Suprapubic skin (tissue), 4 donors: ENCODE measurements around the gene THAP9. TPM values are rescaled to one million over a fixed set of nuclear protein-coding genes. Genes with fewer than 3 reads are reported as not detected.

ENCODE experiments used
- DNase-seq, 2 donors: peaks; one replicate each; pipeline ENCODE4 v3.0.0-alpha.2; 2019; ENCODE audit warnings: low spot score in 2 of 2
- H3K27ac ChIP-seq: fragments of 200-600 bp; sonication (generic); one replicate; pipeline ENCODE4 v1.5.1; 2019
- H3K27me3 ChIP-seq: fragments of 200-600 bp; sonication (generic); one replicate; pipeline ENCODE4 v1.5.1; 2019
- H3K36me3 ChIP-seq: fragments of 200-600 bp; sonication (generic); one replicate; pipeline ENCODE4 v1.5.1; 2019
- H3K4me1 ChIP-seq: fragments of 200-600 bp; sonication (generic); one replicate; pipeline ENCODE4 v1.5.1; 2019
- H3K4me3 ChIP-seq: fragments of 200-600 bp; sonication (generic); one replicate; pipeline ENCODE4 v1.5.1; 2019; ENCODE audit warnings: mild to moderate bottlenecking
- H3K9me3 ChIP-seq: fragments of 200-600 bp; sonication (generic); one replicate; pipeline ENCODE4 v1.5.1; 2019
- CTCF ChIP-seq, 2 donors: fragments of 200-600 bp in 1 of 2; fragments of 450-650 bp in 1 of 2; sonication (generic) in 1 of 2; IDR thresholded peaks; one replicate each; pipeline ENCODE4 v1.5.1; 2016 to 2019; ENCODE audit warnings: antibody characterized with exemption in 2 of 2, mild to moderate bottlenecking in 1 of 2, moderate library complexity in 1 of 2
- EP300 ChIP-seq: sonication (generic); formaldehyde crosslinking; IDR thresholded peaks from one replicate; pipeline ENCODE4 v1.6.1; 2017; ENCODE audit warnings: antibody characterized with exemption
- POLR2A ChIP-seq, 2 donors: fragments of 450-650 bp; IDR thresholded peaks; one replicate each; pipeline ENCODE4 v1.6.1; 2017; ENCODE audit warnings: antibody characterized with exemption in 2 of 2, mild to moderate bottlenecking in 2 of 2, moderate library complexity in 2 of 2
- POLR2AphosphoS5 ChIP-seq, 3 donors: sonication (generic); formaldehyde crosslinking; IDR thresholded peaks; one replicate each; pipeline ENCODE4 v1.6.1; 2017; ENCODE audit warnings: antibody characterized with exemption in 3 of 3
- WGBS: methylation state at CpG from one replicate; pipeline ENCODE4 v1.1.5; 2018; 5-methylcytosine and 5-hydroxymethylcytosine counted together
- total RNA-seq, 4 donors: library from RNA; depleted of rRNA; stranded (reverse); fragments of >200 nt; gene quantifications; one replicate each; pipeline ENCODE4 v1.1.0, GENCODE V29; 2016

Gene THAP9
- total RNA-seq, 4 donors from 2014 or later: 2.0 to 3.1 (median 2.6) TPM

GRCh38 chr4:82921795-82922194 is 21.3 kb downstream of the THAP9 start:
- no peak for TF ChIP-seq CTCF (IDR thresholded peaks at IDR 0.05)
- TF ChIP-seq POLR2AphosphoS5 (IDR thresholded peaks at IDR 0.05): no peak
- TF ChIP-seq EP300: no peak
- no peak for TF ChIP-seq POLR2A (IDR thresholded peaks at IDR 0.05)
- DNase-seq: no peak
- Histone ChIP-seq H3K4me3 (no peak overlapping the region), H3K9me3 (no peaks in the 10 kb centered on the region), H3K27ac (no peak overlapping the region), H3K4me1 (no peaks in the 10 kb centered on the region), H3K36me3 (peaks cover 6% of the 10 kb centered on the region), H3K27me3 (no peaks in the 10 kb centered on the region)

DNA sequence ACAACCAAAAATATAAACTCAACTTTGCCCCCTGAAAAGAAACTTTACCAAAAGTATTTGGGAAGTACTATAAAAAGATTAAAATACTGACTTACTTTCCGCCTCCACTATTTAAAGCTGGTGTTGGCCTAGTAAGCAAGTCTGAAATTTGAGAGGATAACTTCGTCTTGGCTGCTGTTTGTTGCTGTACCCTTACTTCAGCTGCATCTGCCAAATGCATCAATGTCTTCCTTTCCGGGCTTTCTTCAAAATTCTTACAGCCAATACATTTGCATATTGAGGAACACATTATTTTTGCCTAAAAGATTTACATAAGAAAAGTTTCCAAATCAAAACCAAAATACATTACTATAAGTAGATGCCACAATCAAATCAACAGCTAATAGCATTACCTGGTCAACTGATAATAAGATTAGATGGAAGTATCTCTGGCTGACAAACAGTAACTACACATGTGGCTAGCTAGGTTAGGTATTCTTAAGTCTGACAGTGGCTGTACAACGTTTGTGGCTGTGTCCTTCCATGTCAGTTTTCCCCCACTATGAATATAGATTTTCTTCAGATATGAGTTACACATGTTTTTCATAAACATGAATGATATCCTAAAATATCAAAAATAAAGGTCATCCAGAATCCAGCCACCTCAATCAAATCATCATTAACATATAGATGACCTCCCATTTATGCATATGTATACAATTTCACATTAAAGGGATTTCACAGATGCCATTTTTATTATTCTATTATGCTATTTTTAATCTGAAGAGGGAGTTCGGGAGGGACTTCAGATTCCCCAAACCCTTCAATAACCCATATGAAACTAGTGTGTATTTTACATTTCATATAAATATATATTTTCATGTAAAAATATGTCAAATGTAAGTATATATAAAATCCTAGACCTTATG is 30.6 kb downstream of the THAP9 start:
- 84% methylated on average over 5 of the region's 5 CpGs for WGBS
- no peaks in the 10 kb centered on the region for H3K9me3 ChIP-seq
- H3K36me3 ChIP-seq: peaks cover 32% of the 10 kb centered on the region
- H3K27me3 ChIP-seq: no peaks in the 10 kb centered on the region
- H3K27ac ChIP-seq: no peak overlapping the region
- no peak overlapping the region for H3K4me3 ChIP-seq
- no peak for TF ChIP-seq POLR2AphosphoS5 (IDR thresholded peaks at IDR 0.05)
- TF ChIP-seq EP300: no peak
- no peak for TF ChIP-seq CTCF (IDR thresholded peaks at IDR 0.05)
- no peak for TF ChIP-seq POLR2A (IDR thresholded peaks at IDR 0.05)
- no peak for DNase-seq
- H3K4me1 ChIP-seq: no peaks in the 10 kb centered on the region

DNA sequence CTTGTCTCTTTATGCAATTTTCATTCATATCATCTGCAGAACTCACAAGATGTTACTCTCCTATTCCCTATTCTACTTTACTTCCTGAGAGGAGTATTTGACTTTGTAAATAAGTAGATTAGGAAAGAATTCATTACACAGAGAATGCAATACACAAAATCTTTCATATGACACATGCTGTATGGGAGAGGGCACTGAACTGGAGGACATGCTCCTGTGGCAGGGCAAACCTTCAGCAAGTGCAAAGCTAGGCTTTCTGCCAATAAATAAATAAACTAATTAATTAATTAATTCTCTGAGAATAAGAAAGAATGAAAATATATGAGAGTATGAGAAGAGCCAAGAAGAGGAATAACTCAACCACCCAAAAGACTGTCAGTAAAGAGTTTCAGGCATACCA is 33.9 kb downstream of the THAP9 start:
- no peaks in the 10 kb centered on the region for H3K27me3 ChIP-seq
- no peaks in the 10 kb centered on the region for H3K4me1 ChIP-seq
- H3K9me3 ChIP-seq: no peaks in the 10 kb centered on the region
- peaks cover 55% of the 10 kb centered on the region for H3K36me3 ChIP-seq
- DNase-seq: no peak
- no peak overlapping the region for H3K4me3 ChIP-seq
- TF ChIP-seq POLR2A (IDR thresholded peaks at IDR 0.05): no peak
- TF ChIP-seq EP300: no peak
- no peak for TF ChIP-seq POLR2AphosphoS5 (IDR thresholded peaks at IDR 0.05)
- TF ChIP-seq CTCF (IDR thresholded peaks at IDR 0.05): no peak
- no peak overlapping the region for H3K27ac ChIP-seq

DNA sequence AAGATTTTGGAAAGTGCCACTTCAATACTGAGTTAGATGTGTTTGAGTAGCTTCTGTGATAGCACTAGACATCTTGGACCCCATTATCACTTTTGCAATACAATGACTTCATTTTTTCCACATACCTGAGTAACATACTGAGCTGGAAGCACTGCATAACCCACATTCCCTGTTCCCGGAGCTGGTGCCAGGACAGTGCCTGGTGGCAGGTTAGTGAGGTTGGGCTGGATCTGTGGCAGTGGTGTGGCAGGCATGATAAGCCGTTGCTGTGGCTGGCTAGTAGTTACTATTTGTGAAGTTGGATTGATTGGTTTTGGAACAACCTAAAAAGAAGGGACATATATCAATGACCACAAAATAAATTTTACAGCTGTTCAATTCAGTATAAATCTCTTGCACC is 38.9 kb downstream of the THAP9 start:
- no peak overlapping the region for H3K27ac ChIP-seq
- TF ChIP-seq POLR2AphosphoS5 (IDR thresholded peaks at IDR 0.05) (no peak), CTCF (IDR thresholded peaks at IDR 0.05) (no peak), POLR2A (IDR thresholded peaks at IDR 0.05) (no peak), EP300 (no peak)
- no peak overlapping the region for H3K4me3 ChIP-seq
- no peaks in the 10 kb centered on the region for H3K4me1 ChIP-seq
- no peak for DNase-seq
- 82% methylated on average over 2 of the region's 2 CpGs for WGBS
- peaks cover 57% of the 10 kb centered on the region for H3K36me3 ChIP-seq
- no peaks in the 10 kb centered on the region for H3K9me3 ChIP-seq
- no peaks in the 10 kb centered on the region for H3K27me3 ChIP-seq

- Histone ChIP-seq H3K9me3 (no peaks in the 10 kb centered on the region), H3K36me3 (peaks cover 5% of the 10 kb centered on the region), H3K4me3 (no peak overlapping the region), H3K27ac (no peak overlapping the region), H3K4me1 (no peaks in the 10 kb centered on the region), H3K27me3 (no peaks in the 10 kb centered on the region)
- DNase-seq: no peak
- no peak for TF ChIP-seq CTCF (IDR thresholded peaks at IDR 0.05)
- no peak for TF ChIP-seq EP300
- TF ChIP-seq POLR2AphosphoS5 (IDR thresholded peaks at IDR 0.05): no peak
- TF ChIP-seq POLR2A (IDR thresholded peaks at IDR 0.05): no peak
Measured at GRCh38 chr4:82947498-82947897, 47.0 kb downstream of the THAP9 start.
